HG03095 (cell line): ENCODE results near the gene MAGEF1.

Experiments
- ATAC-seq: cut with Tn5 transposase; IDR thresholded peaks from one replicate; pipeline ENCODE4 v1.9.1; 2021; ENCODE audit warnings: moderate library complexity; ENCODE audit not compliant: unreplicated experiment

The MAGEF1 gene, protein sequence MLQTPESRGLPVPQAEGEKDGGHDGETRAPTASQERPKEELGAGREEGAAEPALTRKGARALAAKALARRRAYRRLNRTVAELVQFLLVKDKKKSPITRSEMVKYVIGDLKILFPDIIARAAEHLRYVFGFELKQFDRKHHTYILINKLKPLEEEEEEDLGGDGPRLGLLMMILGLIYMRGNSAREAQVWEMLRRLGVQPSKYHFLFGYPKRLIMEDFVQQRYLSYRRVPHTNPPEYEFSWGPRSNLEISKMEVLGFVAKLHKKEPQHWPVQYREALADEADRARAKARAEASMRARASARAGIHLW

DNA sequence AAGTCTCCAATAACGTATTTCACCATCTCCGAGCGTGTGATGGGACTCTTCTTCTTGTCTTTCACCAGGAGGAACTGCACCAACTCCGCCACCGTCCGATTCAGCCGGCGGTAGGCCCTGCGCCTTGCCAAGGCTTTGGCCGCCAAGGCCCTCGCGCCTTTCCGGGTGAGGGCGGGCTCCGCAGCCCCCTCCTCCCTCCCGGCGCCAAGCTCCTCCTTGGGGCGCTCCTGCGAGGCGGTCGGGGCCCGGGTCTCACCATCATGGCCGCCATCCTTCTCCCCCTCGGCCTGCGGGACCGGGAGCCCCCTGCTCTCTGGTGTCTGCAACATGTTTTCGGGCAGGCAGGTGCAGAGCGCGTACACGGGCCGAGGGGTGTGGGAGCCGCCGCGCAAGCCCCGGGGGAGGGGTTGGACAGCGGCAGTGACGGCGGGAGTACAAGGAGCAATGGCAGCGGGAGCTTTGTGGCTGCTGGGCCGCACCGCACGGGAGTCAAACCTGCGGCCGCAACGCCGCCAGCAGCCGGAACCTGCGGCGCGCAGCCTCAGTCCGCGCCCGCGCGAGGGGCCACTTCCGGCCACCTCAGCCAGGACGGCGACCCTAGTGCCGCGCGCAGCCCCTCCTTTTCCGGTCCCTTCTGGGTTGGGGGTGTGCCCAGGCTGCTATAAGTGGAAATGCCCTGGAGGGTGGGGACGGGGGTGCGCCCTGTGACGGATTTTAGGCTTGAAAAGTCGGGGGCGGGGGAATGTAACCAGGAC lies at the start of gene MAGEF1:
MAGEF1 (minus strand) TSS at position 572 of the 755 bp plus-strand sequence; CDS start at position 329, 243 bp downstream.
- peak; percentile 75 for ATAC-seq

DNA sequence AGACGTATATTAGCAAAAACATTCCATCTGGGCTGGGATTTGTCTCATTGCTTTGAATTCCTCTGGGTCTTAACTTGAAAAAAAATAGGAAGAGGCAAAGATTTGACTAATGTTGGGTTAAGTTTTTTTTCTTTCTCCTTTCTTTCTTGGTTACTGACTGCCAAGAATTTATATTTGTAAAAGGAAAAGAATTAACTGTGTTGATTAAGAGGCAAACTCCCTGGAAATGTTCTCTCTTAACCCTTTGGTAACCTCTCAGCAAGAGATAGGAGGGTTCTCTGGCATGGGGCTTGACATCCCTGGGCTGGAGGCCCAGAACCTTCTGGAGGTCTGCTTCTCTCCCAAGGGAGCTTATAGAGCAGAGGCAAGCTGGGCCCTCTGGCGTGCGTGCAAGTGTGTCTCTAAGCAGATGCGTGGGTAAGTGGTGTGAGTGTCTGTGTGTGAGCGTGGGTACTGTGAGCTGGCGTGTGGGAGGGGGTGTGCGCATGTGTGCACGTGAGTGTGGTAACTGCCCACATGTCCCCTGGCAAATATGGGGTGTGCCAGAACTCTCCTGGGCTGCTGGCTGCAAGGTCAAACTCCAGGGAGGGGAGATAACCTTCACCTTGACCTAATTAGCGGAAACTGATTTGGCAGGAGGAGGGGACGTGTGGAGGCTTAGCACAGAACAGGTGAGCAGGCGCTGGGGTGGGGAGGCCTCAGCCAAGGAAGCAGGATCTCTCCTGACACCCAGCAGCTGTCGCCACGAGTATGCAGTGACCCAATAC lies 49.4 kb upstream of the MAGEF1 start:
- no peak for ATAC-seq

DNA sequence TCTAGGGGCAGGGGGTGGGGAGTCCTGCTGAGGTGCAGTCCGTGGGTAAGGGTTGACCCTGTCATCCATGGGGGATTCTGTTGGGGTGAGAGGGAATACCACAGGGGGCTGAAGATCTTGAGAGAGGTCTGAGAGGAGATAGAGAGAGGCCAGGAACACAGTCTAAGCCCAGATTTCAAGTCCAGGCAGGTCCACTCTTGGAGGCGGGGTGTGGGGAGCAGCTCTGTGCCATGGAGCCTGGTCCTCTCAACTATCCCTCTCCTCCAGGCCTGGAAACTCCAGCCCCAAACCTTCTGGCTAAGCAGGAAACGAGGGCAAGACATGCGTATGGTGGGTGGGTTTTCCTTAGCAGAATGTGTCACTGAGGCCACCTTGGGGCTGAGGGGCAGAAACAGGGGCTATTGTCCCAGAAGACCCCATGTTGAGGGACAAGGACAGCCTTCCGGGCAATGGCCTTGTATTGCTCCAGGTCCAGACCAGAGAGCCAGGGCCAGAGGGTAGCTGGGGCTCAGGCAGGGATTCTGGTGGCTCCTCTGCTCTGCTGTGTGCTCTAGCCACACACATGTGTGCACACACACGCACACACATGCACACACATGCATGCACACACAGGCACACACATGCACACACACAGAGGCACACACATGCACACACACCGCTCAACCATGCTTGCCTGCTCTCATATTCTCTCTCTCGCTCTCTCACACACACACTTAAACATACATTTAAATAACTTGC lies 48.6 kb upstream of the MAGEF1 start:
- no peak for ATAC-seq

DNA sequence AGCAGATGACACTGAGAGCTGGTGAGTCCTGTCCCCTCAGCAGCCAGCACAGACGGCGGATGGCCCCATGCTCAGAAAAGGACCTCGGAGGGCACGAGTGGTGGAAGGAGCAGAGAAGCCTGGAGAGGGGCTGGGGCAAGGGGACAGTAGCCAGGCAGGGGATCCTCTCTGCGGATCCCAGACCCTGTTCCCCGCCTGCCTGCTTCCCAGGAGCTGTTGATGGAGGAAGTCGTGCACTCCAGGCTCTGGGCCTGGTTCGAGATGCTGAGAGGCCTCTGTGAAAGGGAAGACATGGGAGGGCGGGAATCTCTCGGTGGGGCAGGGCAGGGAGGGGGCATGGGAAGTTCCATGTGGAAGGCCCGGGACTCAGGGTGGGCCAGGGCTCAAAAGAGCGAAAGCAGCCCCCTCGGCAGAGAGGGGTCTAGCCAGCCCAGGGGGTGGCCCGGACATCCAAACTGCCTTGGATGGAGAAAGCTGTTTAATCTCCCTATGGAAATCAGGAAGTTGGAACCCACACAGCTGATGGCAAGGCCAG lies 47.9 kb upstream of the MAGEF1 start:
- no peak for ATAC-seq

DNA sequence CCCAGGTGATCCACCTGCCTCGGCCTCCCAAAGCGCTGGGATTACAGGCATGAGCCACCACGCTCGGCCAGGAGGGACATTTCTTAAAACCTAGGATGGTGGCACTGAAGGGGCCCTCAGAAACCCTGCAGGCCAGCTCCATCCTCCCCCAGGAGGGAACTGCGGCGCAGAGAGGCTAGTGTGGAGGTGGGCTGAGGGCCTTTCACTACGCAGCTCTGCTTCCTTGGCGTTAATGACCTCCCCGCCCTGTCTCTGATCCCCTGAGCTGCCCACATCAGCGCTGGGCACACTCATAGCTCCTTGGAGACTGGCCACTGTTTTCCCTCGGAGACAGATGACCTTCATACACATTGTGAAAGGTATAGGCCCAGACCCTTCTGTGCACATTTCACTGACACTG lies 46.2 kb upstream of the MAGEF1 start:
- no peak for ATAC-seq

DNA sequence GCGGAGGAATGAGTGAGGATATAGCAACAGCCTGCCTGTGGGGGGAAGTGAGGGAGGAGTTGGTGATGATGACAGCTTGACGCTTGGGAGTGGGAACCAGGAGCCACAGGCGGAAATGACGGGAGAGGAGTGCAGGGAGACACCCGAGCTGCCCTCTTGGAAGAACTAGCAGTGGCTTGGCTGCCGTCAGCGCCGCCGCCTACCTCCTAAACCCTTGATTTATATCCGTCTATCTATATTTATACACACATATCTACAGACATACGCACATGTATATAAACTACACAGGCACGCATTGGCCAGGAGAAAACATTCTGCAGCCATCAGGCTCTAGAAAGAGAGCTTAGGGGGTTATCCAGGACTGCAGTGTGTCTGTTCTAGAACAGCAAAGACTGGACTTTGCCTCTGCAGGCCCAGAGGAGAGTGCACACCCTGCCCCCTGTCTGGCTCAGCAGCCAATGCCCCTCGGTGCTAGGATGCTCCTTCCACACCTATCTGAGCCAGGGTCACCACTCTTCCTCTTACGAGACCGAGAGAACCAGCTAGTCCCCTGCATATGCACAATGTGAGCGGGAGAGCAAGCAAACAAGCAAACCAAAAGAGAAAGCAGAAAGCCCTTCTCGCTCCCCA lies 45.3 kb upstream of the MAGEF1 start:
- ATAC-seq = no peak

DNA sequence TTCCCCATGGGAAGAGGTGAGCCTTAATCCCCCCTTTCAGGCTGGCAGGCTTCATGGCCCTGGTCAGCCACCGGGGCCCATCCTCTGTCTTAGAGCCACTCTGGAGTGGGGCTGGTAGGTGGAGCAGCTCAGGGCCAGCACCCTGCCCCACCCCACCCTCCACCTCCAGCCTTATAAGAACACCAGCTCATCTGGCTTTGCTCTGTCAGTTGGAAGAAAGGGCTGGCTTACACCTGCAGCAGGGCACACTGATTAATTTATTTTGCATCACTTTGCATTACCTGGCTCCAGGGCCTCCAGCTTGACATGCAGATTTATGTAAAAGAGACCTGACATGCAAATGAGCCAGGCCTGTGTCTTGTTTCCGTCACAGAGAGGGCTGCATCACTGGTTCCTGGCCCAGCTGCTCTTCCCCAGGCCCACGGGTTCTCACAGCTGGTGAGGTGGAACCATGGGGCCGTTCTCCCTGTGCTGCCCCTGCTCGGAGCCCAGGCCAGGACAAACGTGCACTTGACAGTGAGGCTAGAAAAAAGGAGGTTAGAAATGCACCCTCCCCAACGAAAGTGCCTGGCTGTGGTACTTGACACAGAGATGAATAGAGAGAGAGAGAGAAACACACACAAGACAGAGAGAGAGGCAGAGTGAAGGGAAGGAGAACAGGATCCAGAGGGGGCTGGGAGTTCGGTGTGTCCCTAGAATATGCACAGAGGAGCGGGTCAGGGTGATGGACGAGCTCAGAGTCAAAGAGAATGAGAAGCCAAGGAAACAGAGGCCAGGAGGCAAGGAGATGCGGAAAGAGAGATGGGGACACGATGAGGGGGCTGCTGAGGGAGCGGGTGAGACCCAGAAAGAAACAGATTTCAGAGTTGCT lies 44.5 kb upstream of the MAGEF1 start:
- ATAC-seq = no peak

DNA sequence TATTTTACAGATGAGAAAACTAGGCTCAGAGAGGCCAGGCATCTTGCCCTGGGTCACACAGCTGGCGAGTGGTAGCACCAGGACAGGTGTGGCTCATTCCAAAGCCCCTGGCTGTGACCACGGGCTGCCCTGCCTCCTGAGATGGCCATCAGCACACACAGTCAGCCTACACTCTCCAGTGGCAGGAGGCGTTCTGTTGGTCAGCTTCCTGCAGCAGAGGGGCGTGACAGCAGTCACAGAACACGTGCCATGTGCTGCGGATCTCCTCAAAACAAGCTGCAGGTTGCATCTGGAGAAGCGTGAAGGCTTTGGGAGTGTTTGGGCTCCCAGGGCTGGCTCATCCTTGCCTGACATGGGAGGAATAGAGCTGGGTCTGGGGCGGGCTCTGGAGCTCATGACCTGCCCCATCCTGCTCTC lies 43.5 kb upstream of the MAGEF1 start:
- no peak for ATAC-seq

DNA sequence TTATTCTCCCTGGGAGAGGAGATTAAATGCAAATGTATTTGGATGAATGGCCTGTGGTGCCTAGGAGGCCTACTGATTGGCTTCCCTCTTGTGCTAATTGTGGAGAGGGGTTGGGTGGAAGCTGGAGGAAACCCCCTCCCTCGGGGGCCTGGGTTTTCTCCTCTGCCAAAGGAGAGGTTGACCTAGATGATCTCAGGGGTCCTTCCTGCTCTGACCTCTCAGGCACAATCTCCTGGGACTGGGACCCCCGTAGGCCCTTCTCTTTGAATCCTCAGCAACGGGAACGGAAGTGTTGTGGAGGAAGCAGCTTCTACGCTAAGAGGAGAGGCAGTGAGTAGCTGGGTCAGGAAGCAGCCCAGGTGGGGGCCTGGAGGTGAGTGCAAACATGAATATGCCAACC lies 40.5 kb upstream of the MAGEF1 start:
- no peak for ATAC-seq

DNA sequence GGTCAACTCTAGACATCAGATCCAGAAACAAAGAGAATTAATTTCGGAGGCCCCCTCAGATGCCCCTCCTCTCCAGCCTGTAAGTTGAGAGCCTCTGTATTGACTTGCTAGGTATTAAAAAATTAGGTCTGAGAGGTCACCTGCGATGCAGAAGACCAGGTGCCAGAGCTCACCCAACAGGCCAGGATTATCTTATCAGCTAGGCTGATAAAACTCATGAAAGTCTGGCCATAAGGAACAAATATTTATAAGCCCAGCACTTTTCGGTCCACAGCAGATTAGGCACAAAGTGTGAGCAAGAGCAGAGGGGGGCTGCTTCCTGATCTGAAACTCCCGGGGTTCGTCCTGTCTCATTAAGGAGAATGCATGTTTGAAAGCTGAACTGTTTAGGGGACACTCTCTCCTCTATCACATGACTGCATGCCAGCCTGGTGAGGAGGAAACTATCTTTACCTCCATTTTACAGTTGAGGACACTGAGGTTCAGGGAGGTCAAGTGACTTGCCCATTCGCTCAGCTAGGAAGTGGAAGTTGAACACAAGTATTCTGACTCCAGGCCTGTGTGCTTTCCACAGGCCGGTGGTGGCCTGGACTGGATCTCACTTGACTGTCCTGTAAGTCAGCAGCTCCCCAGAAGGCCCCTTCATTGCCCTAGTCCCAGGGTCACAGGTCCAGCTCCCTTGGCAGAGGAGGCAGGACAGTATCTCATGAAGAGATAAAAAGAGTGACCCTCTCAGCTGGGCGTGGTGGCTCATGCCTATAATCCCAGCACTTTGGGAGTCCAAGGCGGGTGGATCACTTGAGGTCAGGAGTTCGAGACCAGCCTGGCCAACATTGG lies 39.6 kb upstream of the MAGEF1 start:
- no peak for ATAC-seq

DNA sequence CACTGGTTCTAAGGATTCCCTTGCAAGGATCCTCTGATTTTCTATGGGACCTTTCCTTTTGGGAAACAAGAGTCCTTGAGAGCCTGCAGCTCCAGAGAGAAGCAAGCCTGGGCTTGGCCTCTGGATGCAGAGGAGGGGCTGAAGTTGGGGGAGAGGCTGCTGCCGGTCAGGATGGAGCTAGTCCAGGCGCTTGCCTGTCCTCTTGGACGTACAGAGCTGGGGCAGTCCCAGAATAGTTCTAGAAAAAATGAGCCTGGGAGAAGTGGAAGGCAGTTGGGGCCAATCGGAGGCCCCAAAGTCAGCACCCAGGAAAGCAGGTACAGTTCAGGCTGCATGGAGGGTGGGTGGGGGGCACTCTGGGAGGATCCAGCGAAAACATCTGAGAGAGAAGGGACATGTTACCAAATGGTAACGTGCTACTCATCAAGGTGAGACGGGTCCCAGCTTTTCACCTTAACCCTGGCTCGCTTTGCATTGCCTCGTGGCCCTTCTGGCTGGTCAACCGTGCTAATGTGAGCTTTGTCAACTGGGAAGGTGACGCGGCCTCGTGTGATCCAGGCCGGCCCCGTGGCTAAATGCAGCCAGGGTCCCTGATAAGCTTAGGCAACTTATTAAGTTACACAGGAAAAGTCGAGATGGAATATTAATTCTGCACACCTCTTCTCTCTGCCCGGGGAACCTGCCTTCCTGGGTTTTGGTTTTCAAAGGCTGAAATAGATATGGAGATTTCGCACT lies 38.7 kb upstream of the MAGEF1 start:
- no peak for ATAC-seq

DNA sequence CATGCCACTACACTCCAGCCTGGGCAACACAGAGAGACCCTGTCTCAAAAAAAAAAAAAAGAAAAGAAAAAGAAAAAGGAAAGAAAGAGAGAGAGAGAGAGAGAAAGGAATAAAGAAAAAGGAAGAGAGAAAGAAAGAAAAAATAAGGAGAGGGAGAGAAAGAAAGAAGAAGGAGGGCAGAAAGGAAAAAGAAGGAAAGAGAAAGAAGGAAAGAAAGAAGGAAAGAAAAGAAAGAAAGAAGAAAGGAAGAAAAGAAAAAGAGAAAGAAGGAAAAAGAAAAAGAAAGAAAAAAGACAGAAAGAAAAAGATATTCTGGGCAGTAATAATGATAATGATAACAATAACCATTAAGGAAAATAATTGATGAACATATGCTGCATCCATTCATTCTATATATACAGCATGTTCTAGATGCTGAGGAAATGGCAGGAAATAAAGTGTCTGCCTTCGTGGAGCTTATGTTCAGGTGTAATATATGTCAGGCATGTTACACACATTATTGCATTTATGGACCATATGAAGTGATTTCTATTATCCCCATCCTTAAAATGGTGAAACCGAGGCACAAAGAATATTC lies 37.4 kb upstream of the MAGEF1 start:
- ATAC-seq = no peak

DNA sequence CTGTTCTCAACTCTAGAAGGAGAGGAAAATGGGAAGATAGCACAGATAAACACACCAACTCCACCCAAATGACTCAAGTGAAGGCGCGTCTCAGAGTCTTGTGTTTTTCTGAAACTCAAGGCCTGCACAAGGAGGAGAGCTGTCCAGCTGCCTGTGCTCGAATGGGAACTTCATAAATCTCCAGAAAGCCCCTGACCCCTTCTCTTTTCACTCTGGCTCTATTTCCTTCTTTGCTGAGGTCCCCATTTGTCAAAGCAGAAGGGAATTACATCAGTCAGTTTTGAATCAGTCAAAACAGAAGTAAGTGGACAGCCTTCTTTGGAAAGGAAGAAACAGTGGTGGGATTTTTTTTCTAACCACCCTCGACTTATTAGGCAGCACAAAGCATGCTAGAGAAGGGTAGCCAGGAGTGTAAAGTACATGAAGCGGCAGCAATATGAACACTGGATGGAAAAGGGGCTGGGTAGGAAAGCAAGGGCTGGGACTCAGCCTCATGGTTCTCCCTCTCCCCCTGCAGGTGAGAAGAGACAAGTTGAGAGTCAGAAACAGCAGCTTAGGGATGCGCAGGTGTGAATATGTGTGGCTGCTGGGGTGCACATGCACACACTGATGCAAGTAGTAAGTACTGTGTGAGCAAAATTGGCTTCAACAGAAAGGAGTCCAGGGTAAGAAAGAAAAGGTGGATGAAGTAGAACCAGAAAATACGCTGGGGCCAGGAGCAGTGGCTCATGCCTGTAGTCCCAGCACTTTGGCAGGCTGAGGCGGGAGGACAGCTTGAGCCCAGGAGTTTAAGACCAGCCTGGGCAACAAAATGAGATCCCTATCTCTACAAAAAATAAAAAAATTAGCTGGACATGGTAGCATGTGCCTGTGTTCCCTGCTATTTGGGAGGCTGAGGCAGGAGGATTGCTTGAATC lies 36.6 kb upstream of the MAGEF1 start:
- ATAC-seq = peak; percentile 71

DNA sequence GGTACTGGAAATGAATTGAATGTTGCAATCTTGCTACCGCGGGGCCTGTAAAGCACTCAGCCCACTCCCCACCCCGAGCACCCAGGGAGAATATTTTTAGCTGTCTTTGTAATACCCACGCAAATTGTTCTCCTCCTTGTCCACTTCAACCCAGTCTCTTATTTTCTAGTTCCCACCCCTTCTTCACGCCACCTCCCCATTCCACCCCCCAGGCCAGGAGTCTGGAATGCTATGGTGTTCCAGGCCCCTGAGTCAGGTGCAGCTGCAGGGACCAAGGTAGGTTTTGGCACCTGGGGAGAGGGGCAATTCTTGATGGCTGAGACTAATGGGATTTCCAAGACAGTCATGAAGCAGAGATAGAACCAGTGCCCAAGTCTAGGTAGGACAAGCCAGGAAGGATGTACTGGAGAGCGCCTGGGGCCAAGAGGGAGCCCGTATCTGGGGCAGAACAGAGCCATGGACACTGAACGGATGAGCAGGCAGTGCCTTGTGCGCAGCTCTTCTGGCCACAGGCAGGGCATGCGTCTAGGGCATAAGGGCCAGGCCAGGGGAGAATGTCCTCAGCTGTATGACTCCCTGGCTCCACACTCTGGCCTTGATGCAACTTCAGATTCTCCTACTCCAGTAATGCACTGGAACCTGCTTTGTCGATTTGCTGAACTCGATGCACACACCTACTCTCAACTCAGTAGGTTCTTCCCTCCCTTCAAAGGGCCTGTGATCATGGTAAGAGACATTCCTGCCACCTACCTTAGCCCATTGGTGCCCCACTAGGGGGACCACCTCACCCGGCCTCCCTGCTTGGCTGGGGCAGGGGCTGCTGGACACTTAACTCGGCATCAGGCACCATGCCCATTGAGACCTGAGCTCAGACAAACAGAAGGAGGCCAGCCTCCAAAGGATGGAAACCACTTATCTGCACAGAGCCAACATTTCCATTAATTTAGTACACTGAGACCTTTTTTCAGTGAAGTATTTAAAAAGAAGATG lies 34.6 kb upstream of the MAGEF1 start:
- no peak for ATAC-seq

DNA sequence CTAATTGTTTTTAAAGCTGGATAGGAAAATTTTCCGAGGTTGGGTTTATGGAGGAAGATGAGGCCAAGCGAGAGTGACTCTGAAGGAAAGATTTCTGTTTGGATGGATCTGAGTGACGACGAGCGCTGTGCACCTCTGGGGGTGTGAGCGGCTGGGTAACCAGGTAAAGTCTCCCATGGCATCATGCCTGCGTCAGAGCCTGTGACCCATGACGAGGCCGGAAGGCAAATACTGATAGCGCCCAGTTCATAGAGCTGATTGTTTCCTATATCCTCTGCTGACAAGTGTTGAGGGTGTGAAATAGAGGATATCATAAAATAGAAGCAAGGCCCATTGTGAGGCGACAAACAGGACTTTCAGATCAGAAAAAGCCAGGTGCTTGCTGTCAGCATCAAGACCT lies 33.7 kb upstream of the MAGEF1 start:
- no peak for ATAC-seq
